GM13976 (cell line): ENCODE results near the gene PDGFD.

Experiments
- DNase-seq: peaks from one replicate; pipeline ENCODE4 v3.0.0; 2012; ENCODE audit warnings: low spot score
- CTCF ChIP-seq: IDR thresholded peaks from 2 replicates; pipeline ENCODE4 v1.5.1; 2012; ENCODE audit warnings: borderline replicate concordance, mild to moderate bottlenecking; ENCODE audit not compliant: insufficient read depth; ENCODE audit errors: extremely low read depth, missing control alignments, control extremely low read depth
- in situ Hi-C: fragments of 300-500 bp; cut with MboI; formaldehyde crosslinking; loops from one replicate; pipeline ENCODE4 v1.12.0; 2022; ENCODE audit warnings: low sequenced_read_pairs, mixed read lengths, inconsistent platforms; ENCODE audit not compliant: unreplicated experiment

Gene PDGFD

GRCh38 chr11:103898577-103899336 lies 265.2 kb downstream of the PDGFD start:
- no peak for TF ChIP-seq CTCF
- DNase-seq, result no peak
- in situ Hi-C loops, result no loop called here

- no peak for TF ChIP-seq CTCF
- no peak for DNase-seq
- in situ Hi-C loops, result no loop called here
Observed at GRCh38 chr11:103898065-103898464, 265.9 kb downstream of the PDGFD start.

GRCh38 chr11:103897160-103897936 lies 266.6 kb downstream of the PDGFD start:
- no peak for TF ChIP-seq CTCF
- no peak for DNase-seq
- in situ Hi-C loops, result no loop called here

- in situ Hi-C loops, result no loop called here
- TF ChIP-seq CTCF, result no peak
- no peak for DNase-seq
Observed at GRCh38 chr11:103895106-103895505, 268.8 kb downstream of the PDGFD start.

- in situ Hi-C loops, result no loop called here
- no peak for TF ChIP-seq CTCF
- DNase-seq, result no peak
Observed at GRCh38 chr11:103894673-103895072, 269.3 kb downstream of the PDGFD start.

GRCh38 chr11:103894034-103894433 lies 269.9 kb downstream of the PDGFD start:
- in situ Hi-C loops, result no loop called here
- DNase-seq, result no peak
- no peak for TF ChIP-seq CTCF
